Activated T-cell treated with anti-CD3 and anti-CD28 coated beads for 1 hour (primary cell): Measurements from ENCODE around the gene RPS15.
"Not testable (repeated sequence)": the region's sequence is repeated elsewhere in the genome, so short reads cannot be mapped to it uniquely, and the experiment has no call there.

Experiments used
- DNase-seq: peaks from one replicate; pipeline ENCODE4 v3.0.0-alpha.2; 2020; ENCODE audit warnings: low read depth

Gene RPS15

DNA sequence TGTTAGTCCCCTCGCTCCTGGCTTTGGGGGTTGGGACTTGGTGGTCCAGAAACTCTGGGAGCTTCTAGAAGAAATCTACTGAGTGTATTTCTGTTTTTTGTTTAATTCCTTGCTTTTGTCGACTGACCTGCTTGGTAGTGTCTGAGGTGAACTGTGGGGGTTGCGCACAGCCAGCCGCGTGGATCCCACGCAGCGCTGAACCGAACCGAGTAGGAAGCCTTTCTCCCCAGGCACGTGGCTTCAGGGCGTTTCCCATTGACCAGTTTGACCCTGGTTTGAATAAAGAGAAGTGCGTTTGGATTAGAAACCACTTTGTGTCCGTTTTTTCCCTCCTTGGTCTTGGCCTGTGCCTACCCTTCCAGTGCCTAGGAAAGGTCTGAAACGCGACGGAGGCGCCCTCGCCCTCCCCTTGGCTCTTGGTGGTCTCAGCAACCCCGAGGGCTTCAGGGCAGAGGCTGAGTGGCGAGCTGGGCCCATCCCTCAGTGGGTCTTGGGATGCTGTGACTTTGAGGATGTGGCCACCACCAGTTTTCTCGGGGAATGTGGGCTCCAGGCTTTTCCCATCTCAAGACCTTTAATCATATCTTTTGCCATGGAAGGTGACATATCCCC is 2.7 kb upstream of the RPS15 start:
- DNase-seq: no peak

DNA sequence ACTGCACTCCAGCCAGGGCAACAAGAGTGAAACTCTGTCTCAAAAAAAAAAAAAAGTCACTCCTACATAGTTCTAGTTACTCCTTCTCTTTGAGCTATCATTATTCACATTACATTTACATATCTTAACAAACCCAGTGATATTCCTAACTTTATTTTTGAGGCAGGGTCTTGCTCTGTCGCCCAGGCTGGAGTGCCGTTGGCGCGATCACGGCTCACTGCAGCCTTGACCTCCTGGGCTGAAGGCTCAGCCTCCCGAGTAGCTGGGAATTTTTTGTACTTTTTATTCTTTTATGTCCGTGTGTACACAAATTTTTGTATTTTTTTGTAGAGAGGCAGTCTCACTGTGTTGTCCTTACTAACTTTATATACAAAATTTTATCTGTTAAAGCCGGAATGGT is 587 bp upstream of the RPS15 start:
- no peak for DNase-seq

- DNase-seq: no peak
Observed at GRCh38 chr19:1438933-1439354, 748 bp downstream of the RPS15 start.

DNA sequence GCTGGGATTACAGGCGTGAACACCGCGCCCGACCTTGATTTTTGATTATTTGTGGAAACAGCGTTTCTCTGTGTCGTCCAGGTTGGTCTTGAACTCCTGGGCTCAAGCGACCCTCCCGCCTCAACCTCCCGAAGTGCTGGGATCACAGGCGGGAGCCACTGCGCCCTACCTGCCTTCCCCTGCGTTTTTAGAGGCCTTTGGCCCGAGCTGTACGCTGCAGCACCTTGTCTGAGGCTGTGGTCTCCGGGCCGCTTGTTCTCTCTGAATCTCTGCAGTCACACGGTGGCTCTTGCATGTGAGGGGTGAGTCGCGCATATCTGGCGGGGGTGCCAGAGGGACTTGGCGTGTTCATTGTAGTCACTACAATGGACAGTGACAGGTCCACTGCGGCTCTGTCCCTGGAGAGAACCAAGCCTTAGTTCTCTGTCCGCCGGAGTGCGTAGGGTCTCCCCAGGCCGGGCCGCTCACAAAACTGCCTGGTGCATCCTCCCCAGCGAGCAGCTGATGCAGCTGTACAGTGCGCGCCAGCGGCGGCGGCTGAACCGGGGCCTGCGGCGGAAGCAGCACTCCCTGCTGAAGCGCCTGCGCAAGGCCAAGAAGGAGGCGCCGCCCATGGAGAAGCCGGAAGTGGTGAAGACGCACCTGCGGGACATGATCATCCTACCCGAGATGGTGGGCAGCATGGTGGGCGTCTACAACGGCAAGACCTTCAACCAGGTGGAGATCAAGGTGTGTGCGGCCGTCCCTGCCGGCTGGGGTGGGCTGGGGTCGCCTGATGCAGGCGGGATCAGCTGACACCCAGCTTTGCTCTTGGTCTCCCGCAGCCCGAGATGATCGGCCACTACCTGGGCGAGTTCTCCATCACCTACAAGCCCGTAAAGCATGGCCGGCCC is 1.6 kb downstream of the RPS15 start:
- DNase-seq: not testable (repeated sequence)

DNA sequence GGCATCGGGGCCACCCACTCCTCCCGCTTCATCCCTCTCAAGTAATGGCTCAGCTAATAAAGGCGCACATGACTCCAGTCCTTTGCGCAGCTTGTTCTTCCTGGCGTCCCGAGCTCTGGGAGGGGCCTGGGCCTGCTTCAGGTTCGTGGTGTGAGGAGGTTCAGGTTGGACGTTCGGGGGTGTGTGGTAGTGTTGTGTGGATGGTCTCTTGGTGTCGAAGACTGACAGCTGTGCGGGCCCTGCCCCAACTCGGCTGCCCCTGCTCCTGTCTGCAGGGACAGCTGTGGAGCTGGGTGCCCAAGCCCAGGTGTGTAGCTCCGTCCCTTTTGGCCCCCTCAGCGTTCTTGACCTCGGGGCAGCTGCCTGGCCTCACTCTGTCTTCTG is 2.2 kb downstream of the RPS15 start:
- DNase-seq: no peak

GRCh38 chr19:1441022-1441426 is 2.8 kb downstream of the RPS15 start:
- DNase-seq: no peak

- DNase-seq: no peak
Observed at GRCh38 chr19:1441677-1442438, 3.7 kb downstream of the RPS15 start.

DNA sequence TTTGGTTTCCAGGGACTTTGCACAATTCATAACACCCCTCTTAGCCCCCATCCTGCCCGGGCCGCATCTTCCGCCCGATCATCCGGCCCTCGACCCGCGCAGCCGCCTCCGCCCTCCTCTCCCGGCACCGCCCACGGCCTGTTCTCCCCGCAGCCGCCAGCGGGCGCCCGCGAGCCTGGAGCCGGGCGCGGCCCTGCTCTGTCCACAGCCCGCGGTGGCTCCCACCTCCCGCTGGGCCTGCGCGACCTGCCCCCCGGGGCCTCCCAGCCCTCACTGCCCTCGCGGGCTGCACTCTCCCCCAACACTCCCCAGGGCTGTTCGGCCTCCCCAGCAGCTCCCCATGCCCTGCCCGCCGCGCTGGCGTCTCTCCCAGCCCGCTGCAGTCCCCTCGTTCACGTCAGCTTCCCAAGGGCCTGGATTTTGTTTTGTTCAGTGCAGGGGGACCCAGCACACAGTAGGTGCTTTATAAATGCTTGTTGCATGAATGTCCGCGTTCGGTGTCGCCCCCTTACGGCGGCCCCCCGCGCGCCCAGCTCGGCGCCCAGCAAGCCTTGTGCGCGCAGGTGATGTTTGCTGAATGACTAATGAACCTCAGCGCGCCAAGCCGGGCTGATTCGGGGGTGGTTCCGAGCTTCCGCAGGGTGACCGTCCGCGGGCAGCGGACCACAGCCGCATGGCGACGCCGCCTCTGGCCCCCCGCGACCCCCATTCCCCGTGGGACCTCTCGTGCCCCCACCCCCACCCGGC is 7.2 kb downstream of the RPS15 start:
- peak; percentile 68 for DNase-seq

DNA sequence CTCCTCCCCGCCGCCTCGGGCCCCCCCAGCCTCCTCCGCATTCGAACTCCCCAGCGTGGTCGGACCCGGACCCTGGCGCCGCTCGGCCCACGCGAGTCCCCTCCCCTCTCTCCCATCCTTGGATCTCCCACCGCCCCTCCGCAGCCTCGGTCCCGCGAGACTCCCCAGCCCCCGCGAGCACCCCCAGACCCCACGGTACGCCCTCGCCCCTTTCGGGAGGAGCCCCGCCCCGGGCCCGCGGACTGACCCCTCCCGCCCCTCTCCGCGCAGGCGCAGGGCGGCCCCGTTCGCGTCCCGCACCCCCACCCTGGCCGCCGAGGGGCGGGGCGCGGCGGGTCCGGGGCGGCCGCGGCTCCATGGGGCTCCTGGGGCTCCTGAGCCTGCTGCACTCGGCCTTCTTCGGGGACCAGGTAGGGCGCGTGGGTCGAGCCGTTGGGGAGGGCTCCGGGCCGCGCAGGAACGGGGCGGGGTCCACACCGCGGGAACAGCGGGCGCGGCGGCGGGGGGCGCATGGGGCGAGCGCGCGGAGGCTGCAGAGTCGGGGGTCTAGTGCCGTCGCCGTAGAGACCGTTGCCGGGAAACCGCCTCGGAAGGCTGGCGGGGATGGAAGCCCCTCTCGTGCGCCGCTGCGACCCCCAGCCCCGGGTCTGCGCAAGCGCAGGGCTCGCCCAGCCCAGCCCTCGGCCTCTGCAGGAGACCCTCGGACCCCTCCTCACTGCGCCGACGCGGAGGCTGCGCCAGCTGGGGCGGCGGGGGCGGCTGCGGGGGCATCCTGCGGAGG is 7.9 kb downstream of the RPS15 start:
- no peak for DNase-seq

DNA sequence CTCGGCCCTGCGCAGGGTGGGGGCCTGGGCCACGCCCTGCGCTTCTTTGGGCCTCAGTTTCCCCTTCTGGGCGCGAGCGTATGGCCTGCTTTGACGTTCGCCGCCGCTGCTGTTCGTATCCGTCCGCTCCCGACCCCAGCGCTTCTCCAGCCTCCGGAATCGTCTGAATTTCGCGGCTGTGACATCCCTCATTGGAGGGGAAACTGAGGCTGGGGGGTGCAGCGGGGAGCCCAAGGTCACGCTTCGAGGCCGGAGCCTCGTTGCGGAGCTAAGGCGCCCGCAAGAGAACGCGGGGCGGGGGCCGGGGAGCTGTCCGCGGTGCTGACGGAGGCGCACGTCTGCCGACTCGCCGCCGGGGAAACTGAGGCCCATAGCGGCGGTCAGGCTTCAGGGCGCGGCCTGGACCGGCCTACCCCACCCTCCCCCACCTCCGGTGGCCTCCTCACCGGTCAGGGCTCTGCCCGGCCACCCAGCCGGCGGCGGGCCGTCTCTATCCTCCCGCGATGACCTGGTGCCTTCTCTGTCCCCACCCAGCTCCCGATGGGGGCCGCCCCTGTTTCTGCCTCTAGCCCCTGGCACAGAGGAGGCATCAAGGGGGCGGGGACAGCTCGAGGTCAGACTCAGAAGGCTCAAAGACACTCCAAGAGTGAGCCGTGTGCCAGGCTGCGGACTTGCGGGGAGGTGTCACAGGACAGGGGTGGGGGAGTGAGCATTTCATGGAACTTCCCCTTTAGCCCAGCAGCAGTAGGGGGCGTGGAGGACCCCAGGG is 8.7 kb downstream of the RPS15 start:
- DNase-seq: no peak

- DNase-seq: no peak
Observed at GRCh38 chr19:1447504-1447903, 9.3 kb downstream of the RPS15 start.

- no peak for DNase-seq
Observed at GRCh38 chr19:1447944-1448343, 9.7 kb downstream of the RPS15 start.

- no peak for DNase-seq
Observed at GRCh38 chr19:1449467-1450442, 11.6 kb downstream of the RPS15 start, which contains the start of gene APC2. Gene APC2, plus strand, starts transcription at chr19:1450121. Its CDS starts 2,881 bp downstream, at chr19:1453002.

- DNase-seq: no peak
Observed at GRCh38 chr19:1450735-1451731, 12.8 kb downstream of the RPS15 start.

- DNase-seq: no peak
Observed at GRCh38 chr19:1451916-1452801, 14.0 kb downstream of the RPS15 start.

- no peak for DNase-seq
Observed at GRCh38 chr19:1452802-1453524, 14.8 kb downstream of the RPS15 start.
